ENCODE results near the gene ETV6. TPM values are rescaled to one million over a fixed set of nuclear protein-coding genes. Genes with fewer than 3 reads are reported as not detected.

ETV6 gene
- total and polyA plus RNA-seq, 9 of the 15 experiments (the other 6 are each of a cell fraction or from before 2014, with no cell fraction given): 0.81 to 12.7 (median 4.1) TPM

- H3K27me3 ChIP-seq (ENCODE audit: control insufficient read depth in 2 of 2, insufficient read depth in 2 of 2, low read length in 2 of 2): no peaks in the 10 kb centered on the region
- BruUV-seq (replicated peaks): no TSS peak
- no peaks in the 10 kb centered on the region for H3K36me3 ChIP-seq (ENCODE audit: control insufficient read depth, insufficient read depth, low read length)
- no peaks in the 10 kb centered on the region for H3K9me1 ChIP-seq (ENCODE audit: control insufficient read depth, insufficient read depth, low read length)
- 49% methylated on average over 4 of the region's 7 CpGs for WGBS (ENCODE audit: insufficient coverage, low coverage, missing lambda C conversion rate)
- H3K4me2 ChIP-seq (ENCODE audit: insufficient read depth, low read length): no peak overlapping the region
- no peak overlapping the region for H3K4me3 ChIP-seq
- in situ Hi-C loops (cut with MboI) (no loop called here), intact Hi-C loops (cut with micrococcal nuclease) (no loop called here)
- H2AFZ ChIP-seq (ENCODE audit: low read depth, low read length): no peak overlapping the region
- H3K79me2 ChIP-seq (ENCODE audit: control insufficient read depth, insufficient read depth, low read length): no peaks in the 10 kb centered on the region
- TF ChIP-seq ZNF398 (CRISPR knock-in tag; IDR thresholded peaks at IDR 0.05) (no peak), MED1 (CRISPR knock-in tag; IDR thresholded peaks at IDR 0.05; ENCODE audit: borderline replicate concordance) (no peak), ZZZ3 (IDR thresholded peaks at IDR 0.05) (no peak), USF2 (CRISPR knock-in tag; IDR thresholded peaks at IDR 0.05) (no peak), ZNF717 (CRISPR knock-in tag; IDR thresholded peaks at IDR 0.05) (no peak), MIER1 (IDR thresholded peaks at IDR 0.05; ENCODE audit: low read depth) (no peak), CBX5 (IDR thresholded peaks at IDR 0.05; ENCODE audit: borderline replicate concordance, low read depth) (no peak), TCFL5 (CRISPR knock-in tag; conservative IDR thresholded peaks at IDR 0.05) (no peak), DEAF1 (CRISPR knock-in tag; IDR thresholded peaks at IDR 0.05) (no peak), ZFP1 (CRISPR knock-in tag; IDR thresholded peaks at IDR 0.05) (no peak)
- DNase-seq (ENCODE audit: extremely low read depth in 1 of 4, low spot score in 3 of 4): no peak
- CTCF ChIA-PET (ENCODE audit: low intra/inter-chr PET ratio): no interaction called here
- POLR2A ChIA-PET: no interaction called here
- H4K20me1 ChIP-seq (replicated peaks; ENCODE audit: control insufficient read depth, insufficient read depth, low read length): no peaks in the 10 kb centered on the region
- H3K27ac ChIP-seq (ENCODE audit: extremely low read depth, low read depth, low read length): no peak overlapping the region
- H3K9me3 ChIP-seq (replicated peaks; ENCODE audit: control insufficient read depth, insufficient read depth, low read depth, low read length): no peaks in the 10 kb centered on the region
- H3K9ac ChIP-seq (ENCODE audit: insufficient read depth in 1 of 2, low read depth in 2 of 2, low read length in 2 of 2): no peak overlapping the region
- ATAC-seq: no peak
- FAIRE-seq: no peak
- H3K4me1 ChIP-seq (replicated peaks in 1 of 2; ENCODE audit: control insufficient read depth in 2 of 2, insufficient read depth in 2 of 2, low read length in 2 of 2): no peaks in the 10 kb centered on the region
These were observed 230.9 kb downstream of the ETV6 start for GRCh38 chr12:11880381-11880780.
